ENCODE results near the gene MUC4. TPM values are rescaled to one million over a fixed set of nuclear protein-coding genes. Genes with fewer than 3 reads are reported as not detected.

MUC4 gene
- total RNA-seq, 1 experiment from 2014 or later, result not detected

DNA sequence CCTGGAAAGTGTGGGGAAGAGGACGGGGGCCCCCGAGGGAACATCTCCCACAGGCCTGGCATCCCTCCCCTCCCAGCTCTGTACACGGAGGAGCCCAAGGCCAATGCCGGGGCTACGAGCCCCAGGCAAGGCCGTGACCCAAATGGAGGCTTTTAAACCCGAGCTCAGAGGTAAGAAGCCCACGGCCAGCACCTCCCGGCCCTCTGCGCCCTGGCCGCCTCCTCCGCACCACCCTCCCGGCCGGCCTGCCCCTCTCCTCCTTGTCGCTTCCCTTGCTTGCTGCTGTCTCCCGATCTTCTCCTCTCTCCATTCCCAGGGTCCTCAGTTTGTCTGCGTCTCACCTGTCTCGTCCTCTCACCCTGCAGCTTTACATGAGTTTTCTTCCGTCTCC is 1.3 kb downstream of the MUC4 start:
- intact Hi-C loops (cut with micrococcal nuclease), result no loop called here
- H3K36me3 ChIP-seq (ENCODE audit: low read depth, low read length), result no peaks in the 10 kb centered on the region
- no peak overlapping the region for H3K9ac ChIP-seq (ENCODE audit: low read length)
- ATAC-seq, result no peak
- no peaks in the 10 kb centered on the region for H3K9me2 ChIP-seq (replicated peaks; ENCODE audit: low read length)
- TF ChIP-seq EZH2 (IDR thresholded peaks at IDR 0.05; ENCODE audit: low read length, unreplicated experiment) (no peak), EZH2phosphoT487 (IDR thresholded peaks at IDR 0.05; ENCODE audit: borderline replicate concordance, low read length) (no peak)
- TF ChIP-seq, protein P1, sequence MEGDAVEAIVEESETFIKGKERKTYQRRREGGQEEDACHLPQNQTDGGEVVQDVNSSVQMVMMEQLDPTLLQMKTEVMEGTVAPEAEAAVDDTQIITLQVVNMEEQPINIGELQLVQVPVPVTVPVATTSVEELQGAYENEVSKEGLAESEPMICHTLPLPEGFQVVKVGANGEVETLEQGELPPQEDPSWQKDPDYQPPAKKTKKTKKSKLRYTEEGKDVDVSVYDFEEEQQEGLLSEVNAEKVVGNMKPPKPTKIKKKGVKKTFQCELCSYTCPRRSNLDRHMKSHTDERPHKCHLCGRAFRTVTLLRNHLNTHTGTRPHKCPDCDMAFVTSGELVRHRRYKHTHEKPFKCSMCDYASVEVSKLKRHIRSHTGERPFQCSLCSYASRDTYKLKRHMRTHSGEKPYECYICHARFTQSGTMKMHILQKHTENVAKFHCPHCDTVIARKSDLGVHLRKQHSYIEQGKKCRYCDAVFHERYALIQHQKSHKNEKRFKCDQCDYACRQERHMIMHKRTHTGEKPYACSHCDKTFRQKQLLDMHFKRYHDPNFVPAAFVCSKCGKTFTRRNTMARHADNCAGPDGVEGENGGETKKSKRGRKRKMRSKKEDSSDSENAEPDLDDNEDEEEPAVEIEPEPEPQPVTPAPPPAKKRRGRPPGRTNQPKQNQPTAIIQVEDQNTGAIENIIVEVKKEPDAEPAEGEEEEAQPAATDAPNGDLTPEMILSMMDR (conservative IDR thresholded peaks at IDR 0.05; ENCODE audit: low read depth, low read length), result no peak
- H3K27ac ChIP-seq (ENCODE audit: low read length), result no peak overlapping the region
- no TSS peak for BruUV-seq (replicated peaks)
- no peaks in the 10 kb centered on the region for H4K20me1 ChIP-seq (ENCODE audit: low read length)
- no peak overlapping the region for H3K4me2 ChIP-seq (ENCODE audit: low read length)
- ChIA-PET CTCF (no interaction called here), POLR2A (ENCODE audit: unreplicated experiment) (no interaction called here)
- DNase-seq, result no peak
- no peak overlapping the region for H2AFZ ChIP-seq (ENCODE audit: low read length)
- peaks cover 8% of the 10 kb centered on the region for H3K27me3 ChIP-seq (ENCODE audit: low read length)
- no peaks in the 10 kb centered on the region for H3F3A ChIP-seq (ENCODE audit: low read length, unreplicated experiment)
- no peaks in the 10 kb centered on the region for H3K9me3 ChIP-seq (ENCODE audit: low read length)
- no peaks in the 10 kb centered on the region for H3K4me1 ChIP-seq (ENCODE audit: insufficient read depth, low read length)
- H3K4me3 ChIP-seq (ENCODE audit: low read length), result no peak overlapping the region
- no peaks in the 10 kb centered on the region for H3K79me2 ChIP-seq (ENCODE audit: low read length)

DNA sequence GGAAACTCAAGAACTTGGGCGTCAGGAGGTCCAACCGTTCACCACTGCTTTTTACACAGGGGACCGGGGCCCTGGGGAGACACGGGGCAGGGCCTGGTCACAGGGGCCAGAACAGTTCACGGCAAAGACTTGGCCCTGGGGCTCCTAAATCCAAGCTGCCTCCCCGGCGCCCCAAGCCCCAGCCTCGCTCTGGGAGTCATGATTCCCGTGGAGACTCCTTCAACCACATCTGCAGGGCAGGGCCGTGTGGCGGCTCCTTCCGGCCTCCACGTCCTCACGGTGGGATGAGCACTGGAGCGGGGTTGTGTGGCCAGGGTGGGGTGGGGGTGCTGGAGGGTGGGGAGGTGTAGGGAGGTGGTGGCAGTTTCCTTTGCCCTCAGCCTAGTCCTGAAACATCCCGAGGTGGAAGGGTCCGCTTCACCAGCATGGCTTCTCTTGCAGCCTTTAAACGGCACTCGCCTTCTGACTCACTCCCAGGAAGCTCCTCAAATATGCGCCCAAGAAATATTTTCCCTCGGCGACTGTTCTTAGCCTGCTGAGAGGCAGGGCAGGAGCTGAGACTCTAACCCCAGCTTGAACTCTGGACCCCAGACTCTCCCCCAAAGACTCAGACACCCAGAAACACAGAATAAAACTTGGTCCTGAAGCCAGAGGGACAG is 1.8 kb downstream of the MUC4 start:
- DNase-seq, result no peak
- no peak overlapping the region for H3K4me2 ChIP-seq (ENCODE audit: low read length)
- ChIA-PET POLR2A (ENCODE audit: unreplicated experiment) (no interaction called here), CTCF (no interaction called here)
- H3K9ac ChIP-seq (ENCODE audit: low read length), result no peak overlapping the region
- H3K4me1 ChIP-seq (ENCODE audit: insufficient read depth, low read length), result no peaks in the 10 kb centered on the region
- intact Hi-C loops (cut with micrococcal nuclease), result no loop called here
- TF ChIP-seq EZH2phosphoT487 (IDR thresholded peaks at IDR 0.05; ENCODE audit: borderline replicate concordance, low read length), result no peak
- TF ChIP-seq EZH2 (IDR thresholded peaks at IDR 0.05; ENCODE audit: low read length, unreplicated experiment), result no peak
- TF ChIP-seq, protein P1 (conservative IDR thresholded peaks at IDR 0.05; ENCODE audit: low read depth, low read length), result no peak
- no peaks in the 10 kb centered on the region for H3K79me2 ChIP-seq (ENCODE audit: low read length)
- no peaks in the 10 kb centered on the region for H3K9me2 ChIP-seq (replicated peaks; ENCODE audit: low read length)
- no peaks in the 10 kb centered on the region for H3K9me3 ChIP-seq (ENCODE audit: low read length)
- no peaks in the 10 kb centered on the region for H3K36me3 ChIP-seq (ENCODE audit: low read depth, low read length)
- H2AFZ ChIP-seq (ENCODE audit: low read length), result no peak overlapping the region
- H4K20me1 ChIP-seq (ENCODE audit: low read length), result no peaks in the 10 kb centered on the region
- ATAC-seq, result no peak
- no peaks in the 10 kb centered on the region for H3F3A ChIP-seq (ENCODE audit: low read length, unreplicated experiment)
- peaks cover 8% of the 10 kb centered on the region for H3K27me3 ChIP-seq (ENCODE audit: low read length)
- no peak overlapping the region for H3K27ac ChIP-seq (ENCODE audit: low read length)
- BruUV-seq (replicated peaks), result no TSS peak
- H3K4me3 ChIP-seq (ENCODE audit: low read length), result no peak overlapping the region

DNA sequence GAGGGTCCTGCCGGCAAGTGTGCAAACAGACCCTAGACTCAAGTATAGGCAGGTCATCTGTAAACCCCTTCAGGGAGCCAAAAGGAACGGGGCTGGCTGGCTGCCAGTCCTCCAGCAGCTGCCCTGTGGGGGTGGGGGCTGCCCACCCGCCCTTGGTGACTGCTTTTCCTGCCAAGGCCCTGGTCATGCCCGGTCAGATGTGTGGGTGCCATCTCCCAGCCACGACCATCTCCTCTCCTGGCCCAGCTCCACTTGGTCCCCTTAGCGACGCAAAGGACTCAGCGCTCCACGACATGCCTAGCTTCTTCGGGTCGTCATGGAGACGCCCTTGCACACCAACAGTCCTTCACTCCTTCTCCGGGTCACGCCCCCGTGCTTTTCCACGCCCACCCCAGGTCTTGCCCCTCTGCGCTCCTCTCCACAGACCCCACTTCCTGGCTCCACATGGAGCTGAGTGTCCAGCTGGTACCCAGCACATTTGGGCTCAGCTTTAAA is 2.4 kb downstream of the MUC4 start:
- H3K4me3 ChIP-seq (ENCODE audit: low read length), result no peak overlapping the region
- POLR2A ChIA-PET (ENCODE audit: unreplicated experiment), result no interaction called here
- no peak for TF ChIP-seq EZH2 (IDR thresholded peaks at IDR 0.05; ENCODE audit: low read length, unreplicated experiment)
- no peak for TF ChIP-seq EZH2phosphoT487 (IDR thresholded peaks at IDR 0.05; ENCODE audit: borderline replicate concordance, low read length)
- TF ChIP-seq, protein P1 (conservative IDR thresholded peaks at IDR 0.05; ENCODE audit: low read depth, low read length), result no peak
- peaks cover 8% of the 10 kb centered on the region for H3K27me3 ChIP-seq (ENCODE audit: low read length)
- no peaks in the 10 kb centered on the region for H4K20me1 ChIP-seq (ENCODE audit: low read length)
- intact Hi-C loops (cut with micrococcal nuclease), result no loop called here
- ATAC-seq (no peak), DNase-seq (no peak)
- H3K9me2 ChIP-seq (replicated peaks; ENCODE audit: low read length), result no peaks in the 10 kb centered on the region
- no peaks in the 10 kb centered on the region for H3F3A ChIP-seq (ENCODE audit: low read length, unreplicated experiment)
- no peak overlapping the region for H2AFZ ChIP-seq (ENCODE audit: low read length)
- no peak overlapping the region for H3K27ac ChIP-seq (ENCODE audit: low read length)
- no peaks in the 10 kb centered on the region for H3K9me3 ChIP-seq (ENCODE audit: low read length)
- no peaks in the 10 kb centered on the region for H3K36me3 ChIP-seq (ENCODE audit: low read depth, low read length)
- no peak overlapping the region for H3K9ac ChIP-seq (ENCODE audit: low read length)
- no peaks in the 10 kb centered on the region for H3K79me2 ChIP-seq (ENCODE audit: low read length)
- H3K4me1 ChIP-seq (ENCODE audit: insufficient read depth, low read length), result 0 out of 2 replicates have a peak, but pooled peaks cover 4% of the 10 kb centered on the region
- H3K4me2 ChIP-seq (ENCODE audit: low read length), result no peak overlapping the region
- no TSS peak for BruUV-seq (replicated peaks)
- CTCF ChIA-PET, result no interaction called here
